DMS53 treated with DMSO at 0.1 percent for 48 hours (cell line): ENCODE results near the gene DBET.
"Not testable (repeated sequence)": the region's sequence is repeated elsewhere in the genome, so short reads cannot be mapped to it uniquely, and the experiment has no call there.

Experiments used
- DNase-seq: peaks from one replicate; lab custom pipeline; 2025; ENCODE audit not compliant: unreplicated experiment; lab: John Stamatoyannopoulos, UW

Gene DBET

GRCh38 chr4:190049378-190050239 is 14.7 kb upstream of the DBET start:
- DNase-seq, result not testable (repeated sequence)

DNA sequence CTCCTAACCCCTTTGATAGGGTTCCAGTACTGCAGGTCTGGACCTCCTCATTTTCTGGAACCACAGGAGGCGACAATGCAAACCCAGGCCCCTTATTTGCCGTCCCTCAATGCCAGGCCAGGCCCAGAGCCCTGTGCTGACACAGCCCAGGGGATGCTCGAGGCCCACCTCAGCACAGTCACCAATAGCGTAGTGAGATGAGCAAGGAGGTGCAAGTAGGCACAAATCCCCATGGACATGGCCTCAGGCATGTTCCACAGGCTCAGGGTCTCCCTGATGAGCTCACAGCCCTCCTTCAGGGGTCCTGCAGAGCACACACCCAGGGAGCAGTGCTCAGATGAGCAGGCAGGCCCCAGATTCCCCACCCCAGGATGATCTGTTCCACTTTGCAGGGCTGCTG is 5.3 kb upstream of the DBET start:
- not testable (repeated sequence) for DNase-seq

DNA sequence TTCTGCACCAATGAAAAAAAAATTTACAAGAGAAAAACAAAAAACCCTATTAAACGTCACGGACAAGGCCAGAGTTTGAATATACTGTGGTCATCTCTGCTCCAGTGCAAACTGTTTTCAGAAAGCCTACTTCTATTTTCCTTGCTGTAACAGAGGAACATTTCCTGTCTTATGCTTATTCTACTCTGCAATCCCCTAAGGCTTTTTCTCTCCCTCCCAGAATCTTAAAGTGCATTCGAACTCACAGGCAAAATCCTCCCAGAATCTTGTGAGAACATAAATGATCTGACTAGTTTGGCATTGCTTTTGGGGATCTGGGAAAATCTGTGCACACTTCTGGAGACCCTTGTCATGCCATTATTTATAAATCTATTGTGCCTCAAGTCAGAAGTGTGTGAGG is 503 bp downstream of the DBET start:
- DNase-seq, result not testable (repeated sequence)

GRCh38 chr4:190068351-190068750 is 4.0 kb downstream of the DBET start:
- DNase-seq, result not testable (repeated sequence)

GRCh38 chr4:190093052-190093451 is 28.8 kb downstream of the DBET start:
- not testable (repeated sequence) for DNase-seq

DNA sequence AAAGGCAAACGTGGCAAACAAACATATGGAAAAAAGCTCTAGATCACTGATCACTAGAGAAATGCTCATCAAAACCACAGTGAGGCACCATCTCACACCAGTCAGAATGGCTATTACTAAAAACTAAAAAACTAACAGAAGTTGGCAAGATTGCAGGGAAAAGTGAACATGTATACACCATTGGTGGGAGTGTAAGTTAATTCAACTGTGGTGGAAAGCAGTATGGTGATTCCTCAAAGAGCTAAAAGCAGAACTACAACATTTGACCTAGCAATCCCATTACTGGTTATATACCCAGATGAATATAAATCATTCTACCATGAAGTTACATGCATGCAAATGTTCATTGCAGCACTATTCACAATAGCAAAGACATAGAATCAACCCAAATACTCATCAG is 29.7 kb downstream of the DBET start:
- DNase-seq, result not testable (repeated sequence)

DNA sequence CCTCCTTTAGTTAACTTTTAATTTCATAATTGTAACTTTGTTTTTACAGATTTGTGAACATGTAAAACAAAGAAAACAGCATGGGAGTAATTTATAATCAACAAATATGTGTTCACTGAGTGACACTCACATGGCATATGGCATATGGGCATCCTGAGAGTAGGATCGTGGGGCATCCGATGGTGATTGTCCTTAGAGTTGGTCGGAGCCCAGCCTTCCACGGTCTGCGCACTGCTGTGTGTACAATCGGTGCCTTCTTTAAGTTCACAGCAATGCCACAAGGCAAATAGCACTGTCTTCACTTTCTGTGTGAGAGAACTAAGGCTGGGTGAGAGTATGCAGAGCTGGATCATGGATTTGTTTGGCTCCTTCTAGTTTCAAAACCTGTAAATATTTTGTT is 31.0 kb downstream of the DBET start:
- DNase-seq, result not testable (repeated sequence)

GRCh38 chr4:190099605-190100004 is 35.3 kb downstream of the DBET start:
- not testable (repeated sequence) for DNase-seq

- not testable (repeated sequence) for DNase-seq
Observed at GRCh38 chr4:190101525-190101924, 37.2 kb downstream of the DBET start.

DNA sequence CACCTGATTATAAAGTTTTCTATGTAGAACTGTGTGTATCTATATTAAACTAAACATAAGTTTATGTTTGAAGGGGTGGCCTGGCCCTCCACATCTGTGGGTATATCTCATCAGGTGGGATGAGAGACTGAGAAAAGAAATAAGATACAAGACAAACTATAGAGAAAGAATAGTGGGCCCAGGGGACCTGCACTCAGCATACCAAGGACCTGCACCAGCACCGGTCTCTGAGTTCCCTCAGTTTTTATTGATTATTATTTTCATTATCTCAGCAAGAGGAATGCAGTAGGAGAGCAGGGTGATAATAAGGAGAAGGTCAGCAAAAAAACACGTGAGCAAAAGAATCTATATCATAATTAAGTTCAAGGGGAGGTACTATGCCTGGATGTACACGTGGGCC is 41.9 kb downstream of the DBET start:
- DNase-seq, result not testable (repeated sequence)

GRCh38 chr4:190106611-190107480 is 42.5 kb downstream of the DBET start:
- DNase-seq, result not testable (repeated sequence)

DNA sequence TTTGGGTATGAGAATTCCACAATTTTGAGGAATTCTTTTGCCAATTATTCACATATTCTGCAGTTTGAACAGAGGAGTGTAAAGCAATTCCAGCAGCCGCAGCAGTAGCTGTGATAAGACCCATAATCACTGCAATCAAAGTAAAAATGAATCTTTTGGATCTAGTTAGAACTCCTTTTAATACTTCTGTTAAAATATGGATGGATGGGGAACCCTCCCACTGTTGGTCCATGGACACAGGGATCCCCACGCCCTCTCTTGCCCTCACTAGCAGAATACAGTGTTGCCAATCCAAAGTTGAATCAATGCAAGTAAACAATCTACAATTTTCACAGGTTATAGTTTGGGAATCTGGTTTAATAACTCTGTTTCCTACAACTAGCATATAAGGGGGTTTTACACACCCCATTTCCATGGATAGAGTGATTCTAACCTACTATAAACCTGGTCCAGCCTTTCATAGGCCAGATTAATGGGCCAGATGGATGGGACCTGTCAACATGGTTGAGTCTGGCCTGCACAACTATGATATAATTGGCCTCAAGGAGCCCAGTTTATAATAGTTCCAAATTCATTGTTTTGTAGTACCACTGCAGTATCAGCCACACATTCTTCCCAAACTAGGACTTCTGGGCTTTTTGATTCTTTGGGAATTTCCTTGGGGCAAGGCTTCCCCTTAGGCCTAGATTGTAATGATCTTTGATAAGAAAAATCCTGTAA is 43.6 kb downstream of the DBET start:
- not testable (repeated sequence) for DNase-seq

DNA sequence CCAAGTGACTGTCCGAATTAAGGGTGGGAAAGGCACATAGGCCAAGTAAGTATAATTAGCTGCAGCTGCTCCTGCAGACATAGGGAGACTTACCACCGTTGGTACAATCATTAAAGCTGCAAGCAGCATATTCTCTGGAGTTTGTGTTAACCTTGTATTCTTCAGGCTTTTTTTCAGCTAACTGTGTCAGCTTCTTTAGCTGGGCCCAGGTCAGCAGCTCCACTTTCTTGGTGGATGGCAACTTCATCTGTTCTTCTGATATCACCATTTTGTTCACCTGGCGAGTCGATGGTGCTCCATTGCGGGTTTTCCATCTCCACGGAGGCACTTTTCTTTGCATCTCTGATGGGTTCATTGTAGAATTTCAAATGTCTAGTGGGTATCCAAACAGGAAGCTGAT is 44.5 kb downstream of the DBET start:
- not testable (repeated sequence) for DNase-seq

DNA sequence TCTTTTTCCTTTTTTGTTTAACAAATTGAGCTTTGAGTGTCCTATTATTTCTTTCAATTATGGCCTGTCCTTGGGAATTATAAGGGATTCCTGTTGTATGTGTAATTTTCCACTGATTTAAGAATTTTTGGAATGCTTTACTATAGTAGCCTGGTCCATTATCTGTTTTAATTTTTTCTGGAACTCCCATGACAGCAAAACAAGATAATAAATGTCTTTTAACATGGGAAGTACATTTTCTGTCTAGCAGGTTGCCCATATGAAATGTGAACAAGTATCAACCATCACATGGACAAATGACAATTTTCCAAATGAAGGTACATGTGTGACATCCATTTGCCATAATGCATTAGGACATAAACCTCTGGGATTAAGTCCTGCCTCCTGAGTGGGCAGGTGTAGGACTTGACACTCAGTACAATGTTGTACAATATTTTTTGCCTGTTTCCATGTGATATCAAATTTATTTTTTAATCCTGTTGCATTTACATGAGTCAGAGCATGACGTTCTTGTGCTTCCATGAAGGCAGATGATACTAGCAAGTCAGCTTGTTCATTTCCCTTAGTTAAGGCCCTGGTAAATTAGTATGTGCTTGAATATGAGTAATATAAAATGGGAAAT is 45.2 kb downstream of the DBET start:
- DNase-seq, result not testable (repeated sequence)

GRCh38 chr4:190110033-190110432 is 45.7 kb downstream of the DBET start:
- DNase-seq, result not testable (repeated sequence)

- DNase-seq, result not testable (repeated sequence)
Observed at GRCh38 chr4:190110570-190111295, 46.4 kb downstream of the DBET start.

DNA sequence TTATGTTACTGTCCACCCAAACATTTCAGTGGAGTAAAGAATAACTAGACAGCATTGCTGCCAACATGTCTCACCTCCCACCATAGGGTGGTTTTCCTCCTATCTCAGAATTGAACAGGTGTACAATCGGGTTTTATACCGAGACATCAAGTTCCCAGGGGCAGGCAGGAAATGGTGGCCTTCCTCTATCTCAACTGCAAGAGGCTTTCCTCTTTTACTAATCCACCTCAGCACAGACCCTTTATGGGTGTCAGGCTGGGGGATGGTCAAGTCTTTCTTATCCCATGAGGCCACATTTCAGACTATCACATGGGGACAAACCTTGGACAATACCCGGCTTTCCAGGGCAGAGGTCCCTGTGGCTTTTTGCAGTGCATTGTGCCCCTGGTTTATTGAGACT is 48.6 kb downstream of the DBET start:
- not testable (repeated sequence) for DNase-seq

DNA sequence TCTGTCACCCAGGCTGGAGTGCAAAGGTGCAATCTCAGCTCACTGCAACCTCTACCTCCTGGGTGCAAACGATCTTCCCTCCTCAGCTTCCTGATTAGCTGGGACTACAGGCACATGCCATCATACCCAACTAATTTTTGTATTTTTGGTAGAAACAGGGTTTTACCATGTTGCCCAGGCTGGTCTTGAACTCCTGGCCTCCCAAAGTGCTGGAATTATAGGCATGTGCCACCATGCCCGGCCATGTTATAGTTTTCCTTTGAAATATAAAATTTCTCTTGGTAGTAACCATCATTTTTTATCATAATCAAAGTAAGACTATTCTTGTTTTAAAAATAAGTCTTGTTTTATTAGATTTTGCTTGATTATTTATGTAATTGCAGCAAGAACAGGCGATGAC is 50.7 kb downstream of the DBET start:
- DNase-seq, result not testable (repeated sequence)
